GM19023 (cell line): Measurements from ENCODE around the gene WDR74.

Experiments used
- ATAC-seq: cut with Tn5 transposase; IDR thresholded peaks from one replicate; pipeline ENCODE4 v1.9.1; 2021; ENCODE audit warnings: mild to moderate bottlenecking, moderate library complexity; ENCODE audit not compliant: unreplicated experiment

The WDR74 gene

DNA sequence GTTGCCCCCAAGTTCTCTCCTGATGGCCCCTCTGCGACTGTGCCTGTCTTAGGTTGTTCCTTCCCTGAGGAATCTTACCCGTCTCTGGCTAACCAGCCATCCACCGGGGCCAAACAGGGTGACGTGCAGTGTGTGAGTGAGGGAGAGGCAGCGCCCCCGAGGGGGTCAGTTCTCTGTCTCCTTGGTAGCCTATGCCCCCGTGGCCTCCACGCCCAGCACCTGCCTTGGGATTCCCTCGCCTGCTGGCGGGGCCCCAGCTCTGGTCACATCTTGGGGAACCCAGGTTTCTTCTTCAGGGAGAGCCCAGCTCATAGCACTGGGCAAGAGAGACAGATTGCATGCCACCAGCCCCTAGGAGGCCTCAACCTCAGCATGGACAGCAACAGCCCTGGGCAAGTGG is 39.9 kb downstream of the WDR74 start:
- ATAC-seq, result no peak

DNA sequence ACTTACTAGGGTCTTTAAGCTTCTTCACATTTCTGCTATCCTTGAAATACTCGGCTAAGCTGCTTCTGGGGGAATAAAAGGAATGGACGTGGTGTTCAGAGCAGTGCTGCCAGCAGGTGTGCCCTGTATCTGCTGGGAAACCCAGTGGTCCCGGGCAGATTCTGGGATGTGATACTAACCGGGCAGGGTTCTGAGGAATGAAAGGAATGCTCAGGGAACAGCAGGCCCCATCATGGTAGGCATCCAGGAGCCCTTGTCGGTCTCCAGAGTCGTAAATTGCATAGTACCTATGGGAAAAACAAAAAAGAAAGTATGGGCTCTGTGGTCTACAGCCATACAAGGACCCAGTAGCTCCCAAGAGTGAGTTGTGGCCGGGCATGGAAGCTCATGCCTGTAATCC is 43.1 kb downstream of the WDR74 start:
- no peak for ATAC-seq

DNA sequence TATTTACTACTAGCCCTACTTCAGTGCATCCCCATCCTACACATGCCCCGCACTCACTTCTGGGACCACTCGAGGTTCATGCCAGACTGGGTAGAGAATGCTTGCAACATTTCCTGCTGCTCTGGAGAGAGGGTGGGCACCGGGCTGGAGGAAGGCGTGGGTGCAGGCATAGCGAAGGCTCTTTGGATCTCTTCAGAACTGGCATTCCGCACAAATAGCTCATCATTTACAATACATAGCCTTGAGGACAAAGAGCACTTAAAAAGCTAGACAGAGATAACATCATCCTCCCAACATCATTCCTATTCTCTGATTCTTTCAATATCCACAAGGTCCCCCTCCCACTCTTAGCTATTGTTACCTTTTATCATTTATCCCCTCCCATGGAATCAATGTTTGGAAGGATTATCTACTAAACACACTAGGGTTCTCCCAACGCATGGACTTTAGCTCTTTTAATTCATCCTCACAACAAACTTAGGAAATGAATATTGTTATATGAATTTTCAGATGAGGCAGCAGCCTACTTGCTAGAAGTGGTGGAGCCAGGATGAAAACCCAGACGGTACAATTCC is 45.1 kb downstream of the WDR74 start:
- ATAC-seq, result no peak

DNA sequence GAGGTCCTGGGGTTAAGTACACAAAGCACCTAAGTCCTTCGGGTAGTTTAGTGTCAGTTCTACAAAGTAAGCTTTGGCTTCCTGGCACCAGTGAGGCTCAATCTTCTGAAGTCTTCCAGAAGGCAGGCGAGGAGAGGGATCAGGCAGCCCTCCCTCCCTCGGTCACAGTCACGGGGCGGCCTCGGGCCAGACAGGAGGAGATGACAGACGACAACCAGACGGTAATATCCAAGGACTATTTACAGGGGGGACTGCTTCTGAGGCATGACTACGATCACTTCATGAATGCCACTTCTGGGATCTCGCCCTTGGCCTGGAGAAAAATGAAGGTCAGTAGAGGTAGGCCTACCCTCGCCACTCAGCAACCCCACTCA is 47.2 kb downstream of the WDR74 start:
- ATAC-seq, result no peak

DNA sequence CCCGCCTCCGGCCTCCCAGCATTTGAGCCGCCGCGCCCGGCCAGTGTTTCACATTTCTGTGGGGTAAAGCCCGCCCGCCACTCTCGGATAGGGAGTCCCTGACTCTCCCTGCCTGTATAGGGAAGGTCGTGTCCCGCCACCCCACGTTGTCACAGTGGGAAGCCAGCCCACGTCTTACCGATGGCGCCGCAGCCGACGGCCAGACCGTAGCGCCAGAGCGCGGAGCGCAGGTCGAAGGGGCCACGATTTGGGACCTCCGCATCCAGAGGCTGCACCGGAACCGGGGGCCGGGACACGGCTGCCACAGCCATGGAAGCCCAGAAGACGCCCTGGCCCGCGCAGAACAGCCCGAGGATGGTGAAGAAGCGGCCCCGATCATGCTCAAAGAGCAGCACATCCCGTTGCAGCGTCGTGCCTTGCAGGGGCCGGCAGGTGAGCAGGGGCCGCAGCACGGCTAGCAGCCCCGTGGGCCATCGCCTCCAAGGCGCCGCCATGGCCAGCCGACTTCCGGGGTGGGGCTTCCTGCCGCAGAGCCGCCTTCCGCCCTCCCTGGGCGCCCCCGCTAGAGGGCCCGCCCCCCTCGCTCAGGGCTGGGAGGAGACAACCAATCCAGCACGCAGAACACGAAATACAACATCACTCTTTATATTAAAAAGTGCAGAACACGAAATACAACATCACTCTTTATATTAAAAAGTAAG is 47.7 kb downstream of the WDR74 start, which contains the start of gene TMEM223:
TSS of gene TMEM223 (minus strand) at position 506 of the 701 bp plus-strand sequence. CDS start at position 494, 12 bp downstream.
- ATAC-seq, result peak; percentile 69

DNA sequence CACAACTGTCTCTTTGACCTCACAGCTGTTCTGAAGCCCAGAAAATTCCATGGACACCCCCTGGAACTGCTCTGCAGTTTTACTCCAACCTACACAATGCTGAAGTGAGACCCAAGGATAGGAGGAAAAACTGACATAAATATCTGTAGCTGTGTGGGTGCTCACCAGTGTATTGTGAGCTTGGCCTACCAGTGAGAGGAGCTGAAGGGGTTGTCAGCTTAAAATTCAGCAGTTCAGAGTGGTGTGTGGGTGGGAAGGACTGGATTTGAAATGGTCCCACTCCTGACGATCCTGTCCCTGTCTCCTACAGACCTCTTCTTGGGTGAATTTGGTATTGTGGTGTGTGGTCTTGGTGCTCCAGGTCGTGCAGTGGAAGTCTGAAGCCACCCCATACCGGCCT is 49.8 kb downstream of the WDR74 start:
- ATAC-seq, result no peak

DNA sequence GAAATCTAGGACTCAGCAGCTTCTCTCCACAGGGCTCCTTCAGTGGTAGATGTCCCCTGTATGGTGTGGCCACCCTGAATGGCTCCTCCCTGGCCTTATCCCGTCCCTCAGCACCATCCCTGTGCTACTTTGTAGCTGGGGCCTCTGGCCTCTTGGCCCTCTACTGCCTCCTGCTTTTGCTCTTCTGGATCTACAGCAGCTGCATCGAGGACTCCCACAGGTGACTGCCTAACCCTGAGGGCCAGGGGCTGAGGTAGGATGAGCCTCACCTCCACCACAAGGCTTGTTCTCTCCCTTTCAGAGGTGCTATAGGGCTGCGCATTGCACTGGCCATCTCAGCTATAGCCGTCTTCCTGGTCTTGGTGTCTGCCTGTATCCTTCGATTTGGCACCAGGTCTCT is 50.4 kb downstream of the WDR74 start:
- ATAC-seq, result no peak

DNA sequence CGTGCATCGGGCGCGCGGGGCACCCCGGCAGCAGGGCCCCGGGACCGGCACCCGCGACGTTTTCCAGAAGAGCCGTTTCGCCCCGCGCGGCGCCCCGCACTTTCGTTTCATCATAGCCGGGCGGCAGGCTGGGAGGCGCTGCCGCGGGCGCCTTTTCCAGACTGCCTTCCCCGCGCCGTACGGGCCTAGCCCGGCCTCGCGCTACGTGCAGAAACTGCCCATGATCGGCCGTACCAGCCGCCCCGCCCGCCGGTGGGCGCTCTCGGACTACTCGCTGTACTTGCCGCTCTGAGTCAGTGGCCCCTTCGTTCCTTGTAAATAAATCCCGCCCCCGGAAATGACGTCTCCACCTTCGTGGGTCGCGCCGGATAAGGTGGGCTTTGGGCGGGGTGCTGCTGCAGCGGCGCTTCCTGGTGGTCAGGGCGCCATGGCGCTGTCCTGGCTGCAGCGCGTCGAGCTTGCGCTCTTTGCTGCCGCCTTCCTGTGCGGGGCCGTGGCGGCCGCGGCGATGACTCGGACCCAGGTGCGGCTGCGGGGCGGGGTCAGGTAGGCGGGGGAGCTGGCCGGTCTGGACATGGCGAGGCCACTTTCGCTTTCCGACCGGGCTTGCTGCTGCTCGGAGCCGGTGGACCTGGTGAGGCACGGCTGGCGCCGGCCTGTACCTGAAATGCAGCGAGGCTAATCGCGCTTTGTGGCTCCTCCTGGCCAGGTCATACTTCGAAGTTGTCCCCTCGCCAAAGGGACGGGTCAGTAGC is 52.2 kb downstream of the WDR74 start, which contains the start of gene TMEM179B:
TSS of gene TMEM179B (plus strand) at position 398 of the 755 bp plus-strand sequence. CDS start at position 428, 30 bp downstream.
- ATAC-seq, result peak; percentile 69

DNA sequence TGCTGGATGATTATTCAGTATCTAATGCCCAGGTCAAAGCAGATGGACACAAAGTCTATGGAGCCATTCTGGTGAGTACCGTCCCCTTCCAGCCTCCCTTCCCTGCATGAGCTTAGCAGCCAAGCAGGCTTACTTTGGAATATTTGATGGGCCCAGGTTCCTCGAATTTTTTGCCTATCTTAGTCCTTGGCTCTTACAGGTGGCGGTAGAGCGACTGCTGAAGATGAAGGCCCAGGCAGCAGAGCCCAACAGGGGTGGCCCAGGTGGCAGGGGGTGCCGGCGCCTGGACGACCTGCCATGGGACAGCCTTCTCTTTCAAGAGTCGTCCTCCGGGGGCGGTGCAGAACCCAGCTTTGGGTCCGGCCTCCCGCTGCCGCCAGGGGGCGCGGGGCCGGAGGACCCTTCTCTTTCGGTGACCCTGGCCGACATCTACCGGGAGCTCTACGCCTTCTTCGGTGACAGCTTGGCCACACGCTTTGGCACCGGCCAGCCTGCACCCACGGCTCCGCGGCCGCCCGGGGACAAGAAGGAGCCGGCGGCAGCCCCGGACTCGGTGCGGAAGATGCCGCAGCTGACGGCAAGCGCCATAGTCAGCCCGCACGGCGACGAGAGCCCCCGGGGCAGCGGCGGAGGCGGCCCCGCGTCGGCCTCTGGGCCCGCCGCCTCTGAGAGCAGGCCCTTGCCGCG is 52.9 kb downstream of the WDR74 start:
- ATAC-seq, result peak; percentile 70
